Transverse colon (tissue), 4 donors: ENCODE measurements around the gene EMX1.

Experiments
- CTCF ChIP-seq, 5 experiments: fragments of 200-600 bp in 3 of 5; fragments of 450-650 bp in 2 of 5; sonication (generic) in 3 of 5; IDR thresholded peaks; 1 replicate in 2 of 5; 2 replicates in 3 of 5; pipeline ENCODE4 v1.5.1; 2016 to 2017; ENCODE audit warnings: antibody characterized with exemption in 5 of 5, inconsistent platforms in 3 of 5, mild to moderate bottlenecking in 2 of 5, moderate library complexity in 1 of 5
- EP300 ChIP-seq: sonication (generic); formaldehyde crosslinking; IDR thresholded peaks from one replicate; pipeline ENCODE4 v1.6.1; 2017; ENCODE audit warnings: antibody characterized with exemption, low read depth
- POLR2A ChIP-seq: fragments of 450-650 bp; IDR thresholded peaks from one replicate; pipeline ENCODE4 v1.6.1; 2016; ENCODE audit warnings: antibody characterized with exemption, mild to moderate bottlenecking, moderate library complexity
- POLR2AphosphoS5 ChIP-seq, 3 donors: sonication (generic); formaldehyde crosslinking; IDR thresholded peaks; one replicate each; pipeline ENCODE4 v1.6.1; 2016; ENCODE audit warnings: antibody characterized with exemption in 3 of 3

- TF ChIP-seq POLR2A (no peak), CTCF (IDR thresholded peaks at IDR 0.05) (no peak), EP300 (no peak), POLR2AphosphoS5 (IDR thresholded peaks at IDR 0.05) (no peak)
These were observed 53.7 kb downstream of the EMX1 start for GRCh38 chr2:72971036-72971435.
